ENCODE measurements around the gene TBC1D32.
"Not testable (repeated sequence)": the region's sequence is repeated elsewhere in the genome, so short reads cannot be mapped to it uniquely, and the experiment has no call there.

DNA sequence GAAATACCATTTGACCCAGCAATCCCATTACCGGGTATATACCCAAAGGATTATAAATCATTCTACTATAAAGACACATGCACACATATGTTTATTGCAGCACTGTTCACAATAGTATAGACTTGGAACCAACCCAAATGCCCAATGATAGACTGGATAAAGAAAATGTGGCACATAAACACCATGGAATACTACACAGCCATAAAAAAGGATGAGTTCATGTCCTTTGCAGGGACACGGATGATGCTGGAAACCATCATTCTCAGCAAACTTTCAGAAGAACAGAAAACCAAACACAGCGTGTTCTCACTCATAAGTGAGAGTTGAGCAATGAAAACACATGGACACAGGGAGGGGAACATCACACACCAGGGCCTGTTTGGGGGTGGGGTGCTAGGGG, 33.1 kb downstream of the TBC1D32 start:
- TF ChIP-seq ZNF785 (tag by site-specific recombination; IDR thresholded peaks at IDR 0.05); ZNF76 (tag by site-specific recombination; IDR thresholded peaks at IDR 0.05; ENCODE audit: borderline replicate concordance, low read depth); ZNF184 (tag by site-specific recombination; IDR thresholded peaks at IDR 0.05); TCF7L2 (IDR thresholded peaks at IDR 0.05; ENCODE audit: borderline replicate concordance, low read depth, low read length); ZFP3 (tag by site-specific recombination; IDR thresholded peaks at IDR 0.05; ENCODE audit: low read depth): not testable (repeated sequence)
- TF ChIP-seq, protein P1, sequence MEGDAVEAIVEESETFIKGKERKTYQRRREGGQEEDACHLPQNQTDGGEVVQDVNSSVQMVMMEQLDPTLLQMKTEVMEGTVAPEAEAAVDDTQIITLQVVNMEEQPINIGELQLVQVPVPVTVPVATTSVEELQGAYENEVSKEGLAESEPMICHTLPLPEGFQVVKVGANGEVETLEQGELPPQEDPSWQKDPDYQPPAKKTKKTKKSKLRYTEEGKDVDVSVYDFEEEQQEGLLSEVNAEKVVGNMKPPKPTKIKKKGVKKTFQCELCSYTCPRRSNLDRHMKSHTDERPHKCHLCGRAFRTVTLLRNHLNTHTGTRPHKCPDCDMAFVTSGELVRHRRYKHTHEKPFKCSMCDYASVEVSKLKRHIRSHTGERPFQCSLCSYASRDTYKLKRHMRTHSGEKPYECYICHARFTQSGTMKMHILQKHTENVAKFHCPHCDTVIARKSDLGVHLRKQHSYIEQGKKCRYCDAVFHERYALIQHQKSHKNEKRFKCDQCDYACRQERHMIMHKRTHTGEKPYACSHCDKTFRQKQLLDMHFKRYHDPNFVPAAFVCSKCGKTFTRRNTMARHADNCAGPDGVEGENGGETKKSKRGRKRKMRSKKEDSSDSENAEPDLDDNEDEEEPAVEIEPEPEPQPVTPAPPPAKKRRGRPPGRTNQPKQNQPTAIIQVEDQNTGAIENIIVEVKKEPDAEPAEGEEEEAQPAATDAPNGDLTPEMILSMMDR (tag by site-specific recombination; IDR thresholded peaks at IDR 0.05): not testable (repeated sequence)
- TF ChIP-seq, protein P2, sequence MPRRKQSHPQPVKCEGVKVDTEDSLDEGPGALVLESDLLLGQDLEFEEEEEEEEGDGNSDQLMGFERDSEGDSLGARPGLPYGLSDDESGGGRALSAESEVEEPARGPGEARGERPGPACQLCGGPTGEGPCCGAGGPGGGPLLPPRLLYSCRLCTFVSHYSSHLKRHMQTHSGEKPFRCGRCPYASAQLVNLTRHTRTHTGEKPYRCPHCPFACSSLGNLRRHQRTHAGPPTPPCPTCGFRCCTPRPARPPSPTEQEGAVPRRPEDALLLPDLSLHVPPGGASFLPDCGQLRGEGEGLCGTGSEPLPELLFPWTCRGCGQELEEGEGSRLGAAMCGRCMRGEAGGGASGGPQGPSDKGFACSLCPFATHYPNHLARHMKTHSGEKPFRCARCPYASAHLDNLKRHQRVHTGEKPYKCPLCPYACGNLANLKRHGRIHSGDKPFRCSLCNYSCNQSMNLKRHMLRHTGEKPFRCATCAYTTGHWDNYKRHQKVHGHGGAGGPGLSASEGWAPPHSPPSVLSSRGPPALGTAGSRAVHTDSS (tag by site-specific recombination; IDR thresholded peaks at IDR 0.05): not testable (repeated sequence)
- TF ChIP-seq, protein P3, sequence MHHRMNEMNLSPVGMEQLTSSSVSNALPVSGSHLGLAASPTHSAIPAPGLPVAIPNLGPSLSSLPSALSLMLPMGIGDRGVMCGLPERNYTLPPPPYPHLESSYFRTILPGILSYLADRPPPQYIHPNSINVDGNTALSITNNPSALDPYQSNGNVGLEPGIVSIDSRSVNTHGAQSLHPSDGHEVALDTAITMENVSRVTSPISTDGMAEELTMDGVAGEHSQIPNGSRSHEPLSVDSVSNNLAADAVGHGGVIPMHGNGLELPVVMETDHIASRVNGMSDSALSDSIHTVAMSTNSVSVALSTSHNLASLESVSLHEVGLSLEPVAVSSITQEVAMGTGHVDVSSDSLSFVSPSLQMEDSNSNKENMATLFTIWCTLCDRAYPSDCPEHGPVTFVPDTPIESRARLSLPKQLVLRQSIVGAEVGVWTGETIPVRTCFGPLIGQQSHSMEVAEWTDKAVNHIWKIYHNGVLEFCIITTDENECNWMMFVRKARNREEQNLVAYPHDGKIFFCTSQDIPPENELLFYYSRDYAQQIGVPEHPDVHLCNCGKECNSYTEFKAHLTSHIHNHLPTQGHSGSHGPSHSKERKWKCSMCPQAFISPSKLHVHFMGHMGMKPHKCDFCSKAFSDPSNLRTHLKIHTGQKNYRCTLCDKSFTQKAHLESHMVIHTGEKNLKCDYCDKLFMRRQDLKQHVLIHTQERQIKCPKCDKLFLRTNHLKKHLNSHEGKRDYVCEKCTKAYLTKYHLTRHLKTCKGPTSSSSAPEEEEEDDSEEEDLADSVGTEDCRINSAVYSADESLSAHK (tag by site-specific recombination; IDR thresholded peaks at IDR 0.05): not testable (repeated sequence)
